ENCODE data around the gene ETHE1.
"Not testable (repeated sequence)": the region's sequence is repeated elsewhere in the genome, so short reads cannot be mapped to it uniquely, and the experiment has no call there.

Gene ETHE1

DNA sequence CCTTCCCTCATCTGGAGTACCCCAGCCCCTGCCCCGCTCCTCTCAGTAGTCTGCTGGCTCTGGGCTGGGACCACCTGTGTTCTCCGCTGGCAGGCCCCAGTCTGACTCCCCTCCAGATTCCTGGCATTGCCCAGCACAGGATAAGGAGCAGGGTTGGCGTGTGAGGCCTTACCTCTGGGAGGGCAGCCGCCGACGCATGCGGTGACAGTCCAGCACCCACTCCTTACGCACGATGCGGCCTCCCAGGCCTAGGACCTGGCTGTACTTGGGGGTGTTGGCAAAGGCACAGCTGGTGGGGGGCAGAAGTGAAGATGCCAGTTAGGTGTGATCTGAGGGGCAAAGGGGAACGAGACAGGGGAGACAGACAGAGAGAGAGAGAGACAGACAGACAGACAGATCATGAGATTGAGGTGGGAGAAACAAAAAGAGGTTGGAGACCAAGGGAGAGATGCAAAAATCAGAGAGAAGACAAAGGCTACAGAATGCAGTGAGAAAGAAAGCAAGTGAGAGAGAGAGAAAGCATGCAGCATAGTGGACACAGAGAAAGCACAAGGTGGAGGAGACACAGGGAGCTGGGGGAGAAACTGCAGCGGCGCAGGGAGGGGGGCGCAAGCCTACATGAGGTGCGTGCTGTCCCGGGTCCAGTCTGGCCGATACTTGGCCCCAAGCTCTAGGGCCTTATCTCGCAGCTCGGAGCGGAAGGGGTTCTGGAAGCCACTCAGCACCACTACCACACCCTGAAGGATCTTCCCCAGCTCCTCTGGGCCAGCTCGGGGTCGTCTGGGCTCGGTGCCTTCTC, 24.6 kb upstream of the ETHE1 start:
- TF ChIP-seq ZFX (IDR thresholded peaks at IDR 0.05; ENCODE audit: borderline replicate concordance) (no peak), CTCF (IDR thresholded peaks at IDR 0.05) (no peak)
- H3K27ac ChIP-seq, result no peak overlapping the region

- no peak overlapping the region for H3K27ac ChIP-seq
- no peak for TF ChIP-seq ZFX (IDR thresholded peaks at IDR 0.05; ENCODE audit: borderline replicate concordance)
- no peak for TF ChIP-seq CTCF (IDR thresholded peaks at IDR 0.05)
Measured at GRCh38 chr19:43548706-43549105, 21.7 kb upstream of the ETHE1 start.

- not testable (repeated sequence) for H3K27ac ChIP-seq
Measured at GRCh38 chr19:43547926-43548325, 20.9 kb upstream of the ETHE1 start.

DNA sequence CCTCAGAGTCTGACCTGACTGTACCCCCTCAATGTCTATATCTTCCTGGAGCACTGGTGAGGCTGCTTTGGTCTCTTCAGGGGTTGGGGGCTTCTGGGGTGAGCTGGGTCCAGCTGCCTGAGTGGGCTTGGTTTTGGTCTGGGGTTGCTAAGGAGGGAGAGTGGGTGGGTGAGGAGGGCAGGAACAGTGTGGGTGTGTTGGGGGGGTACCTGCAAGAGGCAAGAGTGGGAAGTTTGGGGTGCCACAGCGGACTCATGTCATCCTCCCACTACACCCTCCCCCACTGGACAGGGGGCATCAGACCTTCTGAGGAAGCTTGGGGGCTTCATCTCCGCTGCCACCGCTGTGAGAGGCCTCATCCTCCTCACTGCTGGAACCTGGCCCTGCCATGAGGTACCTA, 19.6 kb upstream of the ETHE1 start:
- H3K27ac ChIP-seq, result no peak overlapping the region
- TF ChIP-seq ZFX (IDR thresholded peaks at IDR 0.05; ENCODE audit: borderline replicate concordance), result no peak
- TF ChIP-seq CTCF (IDR thresholded peaks at IDR 0.05), result no peak

DNA sequence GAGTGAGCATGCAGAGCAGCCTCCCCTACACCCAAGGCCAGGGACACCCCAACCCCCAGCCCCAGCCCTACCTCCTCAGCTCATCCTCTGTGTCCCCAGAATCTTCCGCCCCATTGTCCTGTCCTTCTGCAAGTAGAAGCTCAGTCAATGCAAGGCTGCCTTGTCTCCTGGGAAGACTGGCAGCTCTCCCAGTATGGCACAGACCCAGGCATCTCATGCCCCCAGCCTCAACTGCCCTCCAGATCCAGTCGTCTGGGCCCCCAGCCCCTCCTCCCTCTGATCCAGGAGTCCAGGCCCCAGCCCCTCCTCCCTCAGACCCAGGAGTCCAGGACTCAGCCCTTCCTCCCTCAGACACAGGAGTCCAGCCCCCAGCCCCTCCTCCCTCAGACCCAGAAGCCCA, 19.0 kb upstream of the ETHE1 start:
- no peak overlapping the region for H3K27ac ChIP-seq
- TF ChIP-seq CTCF (IDR thresholded peaks at IDR 0.05) (no peak), ZFX (IDR thresholded peaks at IDR 0.05; ENCODE audit: borderline replicate concordance) (no peak)

- TF ChIP-seq ZFX (IDR thresholded peaks at IDR 0.05; ENCODE audit: borderline replicate concordance) (no peak), CTCF (IDR thresholded peaks at IDR 0.05) (no peak)
- no peak overlapping the region for H3K27ac ChIP-seq
Measured at GRCh38 chr19:43545276-43545675, 18.3 kb upstream of the ETHE1 start.

DNA sequence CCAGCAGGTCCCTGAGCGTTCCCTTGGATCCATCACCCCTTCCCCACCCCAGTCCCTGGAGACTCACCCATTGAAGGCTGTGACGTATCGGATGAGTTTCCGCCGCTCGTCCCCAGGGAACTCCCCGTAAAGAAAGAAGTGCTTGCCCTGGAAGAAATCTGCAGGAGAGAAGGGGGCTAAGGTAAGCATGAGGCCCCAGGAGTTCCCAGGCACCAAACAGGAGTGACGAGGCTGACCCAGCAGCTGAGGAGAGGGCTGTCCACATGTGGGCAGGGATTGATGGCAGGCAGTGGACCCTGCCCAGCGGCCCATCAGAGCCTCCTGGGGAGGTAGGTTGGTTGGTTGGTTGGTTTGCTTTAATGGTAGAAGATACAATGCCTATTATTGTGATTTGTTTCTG, 17.1 kb upstream of the ETHE1 start:
- TF ChIP-seq ZFX (IDR thresholded peaks at IDR 0.05; ENCODE audit: borderline replicate concordance), result no peak
- H3K27ac ChIP-seq, result no peak overlapping the region

- no peak overlapping the region for H3K27ac ChIP-seq
- TF ChIP-seq CTCF (IDR thresholded peaks at IDR 0.05) (no peak), ZFX (IDR thresholded peaks at IDR 0.05; ENCODE audit: borderline replicate concordance) (no peak)
Measured at GRCh38 chr19:43541920-43542650, 15.1 kb upstream of the ETHE1 start.

All from 22Rv1 (cell line).